Chondrocyte (in vitro differentiated cells): ENCODE measurements around the gene CUL1. TPM values are rescaled to one million over a fixed set of nuclear protein-coding genes. Genes with fewer than 3 reads are reported as not detected.

Experiments
- DNase-seq: peaks from one replicate; pipeline ENCODE4 v3.0.0; 2021; ENCODE audit warnings: mixed read lengths, low spot score
- H3K27ac Mint-ChIP-seq: one replicate; pipeline ENCODE4 v1.8.0; 2021; ENCODE audit warnings: mild to moderate bottlenecking, moderate library complexity, mixed read lengths; ENCODE audit not compliant: unreplicated experiment
- H3K27me3 Mint-ChIP-seq: 2 replicates; pipeline ENCODE4 v1.8.0; 2021; ENCODE audit warnings: low read depth, mixed read lengths
- H3K36me3 Mint-ChIP-seq: 2 replicates; pipeline ENCODE4 v1.8.0; 2021; ENCODE audit warnings: low read depth, mixed read lengths
- H3K4me1 Mint-ChIP-seq: 2 replicates; pipeline ENCODE4 v1.8.0; 2021; ENCODE audit warnings: low read depth, mild to moderate bottlenecking, mixed read lengths
- H3K4me3 Mint-ChIP-seq: one replicate; pipeline ENCODE4 v1.8.0; 2021; ENCODE audit warnings: mild to moderate bottlenecking, moderate library complexity, mixed read lengths; ENCODE audit not compliant: unreplicated experiment
- H3K9me3 Mint-ChIP-seq: 2 replicates; pipeline ENCODE4 v1.8.0; 2021; ENCODE audit warnings: low read depth, mixed read lengths
- CTCF ChIP-seq: fragments of 200-600 bp; sonication (generic); IDR thresholded peaks from 2 replicates; pipeline ENCODE4 v1.5.0; 2021; ENCODE audit warnings: antibody characterized with exemption, mild to moderate bottlenecking, moderate library complexity
- total RNA-seq: library from RNA; stranded (reverse); gene quantifications from 3 replicates; pipeline ENCODE4 v1.2.1, GENCODE V29; 2021

The CUL1 gene
- total RNA-seq, 1 donor from 2014 or later, result 41.1 TPM

GRCh38 chr7:148834605-148835004 is 135.9 kb downstream of the CUL1 start:
- Mint-ChIP-seq H3K9me3 (no peaks in the 10 kb centered on the region), H3K27me3 (no peaks in the 10 kb centered on the region), H3K36me3 (no peaks in the 10 kb centered on the region), H3K4me3 (no peak overlapping the region), H3K4me1 (no peaks in the 10 kb centered on the region), H3K27ac (no peak overlapping the region)
- DNase-seq, result no peak
- TF ChIP-seq CTCF, result no peak

- Mint-ChIP-seq H3K4me3 (no peak overlapping the region), H3K27me3 (no peaks in the 10 kb centered on the region), H3K36me3 (no peaks in the 10 kb centered on the region), H3K4me1 (no peaks in the 10 kb centered on the region), H3K9me3 (no peaks in the 10 kb centered on the region), H3K27ac (no peak overlapping the region)
- no peak for TF ChIP-seq CTCF
- no peak for DNase-seq
These were observed 137.2 kb downstream of the CUL1 start for GRCh38 chr7:148835854-148836253.

DNA sequence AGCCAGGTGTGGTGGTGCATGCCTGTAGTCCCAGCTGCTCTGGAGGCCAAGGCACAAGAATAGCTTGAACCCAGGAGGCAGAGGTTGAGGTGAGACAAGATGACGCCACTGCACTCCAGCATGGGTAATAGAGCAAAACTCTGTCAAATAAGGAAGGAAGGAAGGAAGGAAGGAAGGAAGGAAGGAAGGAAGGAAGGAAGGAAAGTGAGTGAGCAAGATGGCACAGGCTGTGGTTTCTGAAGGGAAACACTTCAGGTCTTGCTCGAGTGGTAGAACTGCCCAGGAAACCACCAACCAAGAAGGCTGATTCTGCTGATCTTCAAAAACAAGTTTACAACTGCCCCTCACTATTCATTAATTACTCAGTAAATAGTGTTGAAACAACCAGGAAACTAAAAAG is 140.2 kb downstream of the CUL1 start:
- H3K9me3 Mint-ChIP-seq, result no peaks in the 10 kb centered on the region
- no peaks in the 10 kb centered on the region for H3K27me3 Mint-ChIP-seq
- H3K4me1 Mint-ChIP-seq, result no peaks in the 10 kb centered on the region
- TF ChIP-seq CTCF, result no peak
- no peaks in the 10 kb centered on the region for H3K36me3 Mint-ChIP-seq
- H3K4me3 Mint-ChIP-seq, result no peak overlapping the region
- DNase-seq, result no peak
- H3K27ac Mint-ChIP-seq, result no peak overlapping the region

DNA sequence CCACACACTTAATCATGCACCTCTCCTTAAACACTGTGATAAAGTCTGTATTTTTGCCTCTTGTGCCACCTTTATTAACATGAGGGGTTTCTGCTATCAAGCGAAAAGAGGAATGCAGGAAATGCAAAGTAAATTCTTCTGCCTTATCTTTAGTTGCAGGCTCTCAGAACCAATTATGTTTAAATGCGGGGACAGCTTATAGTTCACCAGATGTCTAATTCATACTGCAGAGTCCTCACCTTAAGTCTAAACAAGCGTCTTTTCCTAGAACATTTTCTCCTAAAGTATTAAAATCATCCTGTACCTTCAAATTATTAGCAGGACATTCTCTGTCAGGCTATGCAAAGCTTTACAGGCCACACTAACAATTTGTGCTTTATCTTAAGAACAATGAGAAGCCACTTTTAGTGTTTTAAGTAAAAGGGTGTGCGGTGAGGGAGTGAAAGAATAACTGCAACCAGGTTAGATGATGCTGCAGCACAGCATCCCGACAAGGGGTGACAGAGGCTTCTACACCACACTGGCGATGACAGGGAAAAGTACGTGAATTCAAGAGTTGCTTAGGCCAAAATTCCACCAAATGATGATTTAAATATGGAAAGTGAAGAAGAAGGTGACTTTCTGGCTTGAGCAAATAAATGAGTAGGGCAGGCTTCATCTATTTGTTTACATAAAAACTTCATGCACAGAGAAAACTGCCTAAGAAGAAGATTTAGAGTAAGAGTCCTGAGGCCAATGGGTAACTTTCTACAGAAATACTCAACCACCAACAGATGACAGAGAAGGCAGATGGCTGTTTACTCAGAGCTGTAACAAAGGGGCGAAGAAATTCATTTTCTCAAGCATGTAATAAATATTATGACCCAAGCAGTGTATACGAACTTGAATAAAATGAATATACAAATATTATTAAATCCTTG is 149.4 kb downstream of the CUL1 start:
- H3K9me3 Mint-ChIP-seq, result no peaks in the 10 kb centered on the region
- H3K4me3 Mint-ChIP-seq, result no peak overlapping the region
- no peaks in the 10 kb centered on the region for H3K27me3 Mint-ChIP-seq
- no peak overlapping the region for H3K27ac Mint-ChIP-seq
- no peak for TF ChIP-seq CTCF
- no peak for DNase-seq
- H3K36me3 Mint-ChIP-seq, result no peaks in the 10 kb centered on the region
- peaks cover 25% of the 10 kb centered on the region for H3K4me1 Mint-ChIP-seq

GRCh38 chr7:148849393-148850098 is 150.8 kb downstream of the CUL1 start:
- H3K4me1 Mint-ChIP-seq, result peaks cover 25% of the 10 kb centered on the region
- H3K9me3 Mint-ChIP-seq, result no peaks in the 10 kb centered on the region
- no peaks in the 10 kb centered on the region for H3K36me3 Mint-ChIP-seq
- H3K27me3 Mint-ChIP-seq, result no peaks in the 10 kb centered on the region
- H3K4me3 Mint-ChIP-seq, result no peak overlapping the region
- H3K27ac Mint-ChIP-seq, result peak overlapping the region; percentile 29
- DNase-seq, result no peak
- TF ChIP-seq CTCF, result no peak
